ENCODE data around the gene TSPAN19. TPM values are rescaled to one million over a fixed set of nuclear protein-coding genes. Genes with fewer than 3 reads are reported as not detected.

The TSPAN19 gene
- total RNA-seq, 1 experiment from 2014 or later = not detected

- Histone ChIP-seq H3K9me3 (ENCODE audit: low read length) (no peaks in the 10 kb centered on the region), H3K4me1 (ENCODE audit: insufficient read depth, low read length) (peaks cover 9% of the 10 kb centered on the region), H3K9ac (ENCODE audit: low read length) (no peak overlapping the region), H3K36me3 (ENCODE audit: low read depth, low read length) (no peaks in the 10 kb centered on the region), H4K20me1 (ENCODE audit: low read length) (no peaks in the 10 kb centered on the region), H3K79me2 (ENCODE audit: low read length) (no peaks in the 10 kb centered on the region), H2AFZ (ENCODE audit: low read length) (peak overlapping the region; percentile 12; the same call in 1 of the 2 replicates), H3K4me2 (ENCODE audit: low read length) (peak overlapping the region; percentile 56), H3K27me3 (ENCODE audit: low read length) (no peaks in the 10 kb centered on the region), H3K4me3 (ENCODE audit: low read length) (peak overlapping the region; percentile 8; the same call in 1 of the 2 replicates), H3K9me2 (replicated peaks; ENCODE audit: low read length) (no peaks in the 10 kb centered on the region), H3F3A (ENCODE audit: low read length, unreplicated experiment) (no peaks in the 10 kb centered on the region), H3K27ac (ENCODE audit: low read length) (peak overlapping the region; percentile 17; the same call in 1 of the 2 replicates)
- ATAC-seq = peak; percentile 100
- no peak for TF ChIP-seq EZH2 (IDR thresholded peaks at IDR 0.05; ENCODE audit: low read length, unreplicated experiment)
- TF ChIP-seq CTCF (conservative IDR thresholded peaks at IDR 0.05; ENCODE audit: low read depth, low read length) = peak; percentile 77
- intact Hi-C loops (cut with micrococcal nuclease) = loop anchor here (1.0 to 5.0 kb wide), 6 partner anchors 16 to 844 kb away; no protein-coding TSS in a partner anchor
- DNase-seq = peak; percentile 93
- ChIA-PET CTCF (interaction anchor here (0.5 to 1.5 kb wide), 5 partner anchors 40 to 836 kb away, joined by 3 to 7 read pairs (median 6); no protein-coding TSS in a partner anchor), POLR2A (ENCODE audit: unreplicated experiment) (no interaction called here)
- BruUV-seq (replicated peaks) = no TSS peak
Observed at GRCh38 chr12:85076688-85077430, 40.8 kb upstream of the TSPAN19 start.

GRCh38 chr12:85072826-85073225 is 36.7 kb upstream of the TSPAN19 start:
- Histone ChIP-seq H3K27me3 (ENCODE audit: low read length) (no peaks in the 10 kb centered on the region), H3K4me3 (ENCODE audit: low read length) (no peak overlapping the region), H3K36me3 (ENCODE audit: low read depth, low read length) (no peaks in the 10 kb centered on the region), H3K4me1 (ENCODE audit: insufficient read depth, low read length) (peaks cover 9% of the 10 kb centered on the region), H3K9me2 (replicated peaks; ENCODE audit: low read length) (no peaks in the 10 kb centered on the region), H3K9ac (ENCODE audit: low read length) (no peak overlapping the region), H3K27ac (ENCODE audit: low read length) (no peak overlapping the region), H2AFZ (ENCODE audit: low read length) (no peak overlapping the region), H3K79me2 (ENCODE audit: low read length) (no peaks in the 10 kb centered on the region), H3F3A (ENCODE audit: low read length, unreplicated experiment) (no peaks in the 10 kb centered on the region), H3K9me3 (ENCODE audit: low read length) (no peaks in the 10 kb centered on the region), H3K4me2 (ENCODE audit: low read length) (no peak overlapping the region), H4K20me1 (ENCODE audit: low read length) (no peaks in the 10 kb centered on the region)
- BruUV-seq (replicated peaks) = no TSS peak
- intact Hi-C loops (cut with micrococcal nuclease) = no loop called here
- TF ChIP-seq CTCF (conservative IDR thresholded peaks at IDR 0.05; ENCODE audit: low read depth, low read length) = no peak
- TF ChIP-seq EZH2 (IDR thresholded peaks at IDR 0.05; ENCODE audit: low read length, unreplicated experiment) = no peak
- no peak for TF ChIP-seq EZH2phosphoT487 (IDR thresholded peaks at IDR 0.05; ENCODE audit: borderline replicate concordance, low read length)
- ATAC-seq = no peak
- ChIA-PET CTCF (no interaction called here), POLR2A (ENCODE audit: unreplicated experiment) (no interaction called here)
- DNase-seq = no peak

GRCh38 chr12:85065837-85066482 is 29.9 kb upstream of the TSPAN19 start:
- Histone ChIP-seq H3K27me3 (ENCODE audit: low read length) (0 out of 2 replicates have a peak, but pooled peaks cover 3% of the 10 kb centered on the region), H3K36me3 (ENCODE audit: low read depth, low read length) (no peaks in the 10 kb centered on the region), H3K9me3 (ENCODE audit: low read length) (no peaks in the 10 kb centered on the region), H4K20me1 (ENCODE audit: low read length) (no peaks in the 10 kb centered on the region), H3F3A (ENCODE audit: low read length, unreplicated experiment) (no peaks in the 10 kb centered on the region), H2AFZ (ENCODE audit: low read length) (no peak overlapping the region), H3K4me3 (ENCODE audit: low read length) (no peak overlapping the region), H3K9ac (ENCODE audit: low read length) (no peak overlapping the region), H3K79me2 (ENCODE audit: low read length) (no peaks in the 10 kb centered on the region), H3K9me2 (replicated peaks; ENCODE audit: low read length) (no peaks in the 10 kb centered on the region), H3K4me2 (ENCODE audit: low read length) (no peak overlapping the region), H3K4me1 (ENCODE audit: insufficient read depth, low read length) (no peaks in the 10 kb centered on the region), H3K27ac (ENCODE audit: low read length) (no peak overlapping the region)
- ChIA-PET POLR2A (ENCODE audit: unreplicated experiment) (no interaction called here), CTCF (no interaction called here)
- TF ChIP-seq EZH2 (IDR thresholded peaks at IDR 0.05; ENCODE audit: low read length, unreplicated experiment) (no peak), CTCF (conservative IDR thresholded peaks at IDR 0.05; ENCODE audit: low read depth, low read length) (no peak), EZH2phosphoT487 (IDR thresholded peaks at IDR 0.05; ENCODE audit: borderline replicate concordance, low read length) (no peak)
- no peak for DNase-seq
- ATAC-seq = no peak
- BruUV-seq (replicated peaks) = no TSS peak
- intact Hi-C loops (cut with micrococcal nuclease) = no loop called here
